Natural killer cell (primary cell): ENCODE results near the gene UBE2I. TPM values are rescaled to one million over a fixed set of nuclear protein-coding genes. Genes with fewer than 3 reads are reported as not detected.

Source experiments
- ATAC-seq, 3 donors: fragments of 150-1000 bp in 2 of 3; fragments of 200-7000 bp in 1 of 3; cut with Tn5 transposase; 1 replicate in 1 of 3; 2 replicates in 2 of 3; pipeline ENCODE4 v1.10.0; 2021; ENCODE audit warnings: mild to moderate bottlenecking in 2 of 3, moderate library complexity in 2 of 3
- DNase-seq, 2 donors: peaks; one replicate each; pipeline versions ENCODE4 v3.0.0 to v3.0.0-alpha.2; 2013 to 2021; ENCODE audit warnings: mixed read lengths in 1 of 2
- H3K27ac ChIP-seq: one replicate; pipeline ENCODE4 v1.5.1; 2013; ENCODE audit warnings: mild to moderate bottlenecking, low read length
- H3K27me3 ChIP-seq: one replicate; pipeline ENCODE4 v1.6.1; 2013; ENCODE audit warnings: low read length; ENCODE audit not compliant: control insufficient read depth, insufficient read depth
- H3K36me3 ChIP-seq: one replicate; pipeline ENCODE4 v1.6.1; 2013; ENCODE audit warnings: low read length; ENCODE audit not compliant: control insufficient read depth, insufficient read depth
- H3K4me1 ChIP-seq: one replicate; pipeline ENCODE4 v1.6.1; 2013; ENCODE audit warnings: low read length; ENCODE audit not compliant: control insufficient read depth, insufficient read depth
- H3K4me3 ChIP-seq: one replicate; pipeline ENCODE4 v1.5.1; 2013; ENCODE audit warnings: low read length
- H3K9me3 ChIP-seq: one replicate; pipeline ENCODE4 v1.6.1; 2013; ENCODE audit warnings: low read length; ENCODE audit not compliant: control insufficient read depth, insufficient read depth
- H3K27ac Mint-ChIP-seq, 2 donors: one replicate each; pipeline ENCODE4 v1.8.0; 2022; ENCODE audit warnings: mild to moderate bottlenecking in 2 of 2, mixed read lengths in 2 of 2, moderate library complexity in 1 of 2
- H3K27me3 Mint-ChIP-seq, 2 donors: one replicate each; pipeline ENCODE4 v1.8.0; 2022; ENCODE audit warnings: low read depth in 2 of 2, mixed read lengths in 2 of 2
- H3K36me3 Mint-ChIP-seq: one replicate; pipeline ENCODE4 v1.8.0; 2022; ENCODE audit warnings: mixed read lengths
- H3K4me1 Mint-ChIP-seq, 2 donors: one replicate each; pipeline ENCODE4 v1.8.0; 2022; ENCODE audit warnings: mixed read lengths in 2 of 2
- H3K4me3 Mint-ChIP-seq: one replicate; pipeline ENCODE4 v1.8.0; 2022; ENCODE audit warnings: mild to moderate bottlenecking, moderate library complexity, mixed read lengths
- H3K9me3 Mint-ChIP-seq, 2 donors: one replicate each; pipeline ENCODE4 v1.8.0; 2022; ENCODE audit warnings: mixed read lengths in 2 of 2
- CTCF ChIP-seq: fragments of 200-600 bp; IDR thresholded peaks from one replicate; pipeline ENCODE4 v1.8.0; 2022; ENCODE audit warnings: antibody characterized with exemption
- WGBS: methylation state at CpG from one replicate; pipeline ENCODE4 v1.1.7; 2013; ENCODE audit warnings: missing lambda C conversion rate; ENCODE audit not compliant: insufficient coverage; 5-methylcytosine and 5-hydroxymethylcytosine counted together
- intact Hi-C: fragments of 100-400 bp; cut with micrococcal nuclease; formaldehyde crosslinking; loops from one replicate; pipeline ENCODE4 v1.14.2; 2022
- total RNA-seq, 4 donors: library from RNA; stranded (reverse); fragments of 120-200 nt in 1 of 4; gene quantifications; one replicate each; pipeline versions ENCODE4 v1.2.3 to v1.2.4, GENCODE V29; 2013 to 2022

The UBE2I gene
- 100 to 1,000 TPM; 367 to 412 (median 383) TPM for total RNA-seq
- total RNA-seq (2013), result 74.2 TPM

DNA sequence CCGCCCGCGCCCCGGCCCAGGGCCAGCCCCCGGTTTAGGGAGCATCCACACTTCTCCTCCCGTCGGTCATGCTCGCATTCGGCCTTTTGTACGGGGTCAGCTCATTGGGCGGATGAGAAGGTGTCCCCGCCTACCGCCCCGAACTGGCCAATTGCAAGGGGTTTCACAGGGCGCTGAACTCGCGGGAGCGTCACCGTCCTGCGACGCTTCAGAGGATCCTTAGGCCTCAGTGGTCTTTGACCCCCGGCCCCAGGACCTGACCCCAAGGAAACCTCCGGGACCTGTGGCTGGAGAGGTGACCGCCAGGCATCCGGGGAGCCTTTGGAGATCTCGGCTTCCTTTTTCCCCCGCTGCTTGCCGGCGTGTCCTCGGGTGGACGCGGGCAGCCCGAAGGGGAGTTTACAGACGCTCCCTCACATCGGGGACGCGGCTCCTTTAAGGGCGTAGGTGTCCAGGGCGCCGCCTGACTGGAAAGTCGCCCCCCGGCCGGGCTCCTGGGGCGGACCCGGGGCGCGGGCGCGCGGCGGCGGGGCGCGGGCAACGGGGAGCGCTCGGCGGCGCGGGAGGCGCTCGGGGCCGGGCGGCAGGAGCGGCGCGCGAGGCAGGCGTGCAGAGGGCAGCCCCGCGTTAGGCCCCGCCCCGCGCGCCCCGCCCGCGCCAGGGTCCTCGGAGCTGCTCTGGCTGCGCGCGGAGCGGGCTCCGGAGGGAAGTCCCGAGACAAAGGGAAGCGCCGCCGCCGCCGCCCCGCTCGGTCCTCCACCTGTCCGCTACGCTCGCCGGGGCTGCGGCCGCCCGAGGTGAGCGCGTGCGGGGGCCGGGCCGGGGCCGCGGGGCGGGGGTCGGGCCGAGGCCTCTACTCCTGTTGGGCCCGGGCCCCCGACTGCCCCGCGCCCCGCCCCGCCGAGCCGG lies at the start of gene UBE2I:
TSS of gene UBE2I (plus strand) at position 660 of the 909 bp plus-strand sequence. CDS start 4,395 bp downstream, outside the sequence.
- Histone ChIP-seq H3K36me3 (peaks cover 13% of the 10 kb centered on the region), H3K4me1 (peaks cover 53% of the 10 kb centered on the region), H3K4me3 (peak within 1 kb of the TSS; percentile 91), H3K27ac (peak within 1 kb of the TSS; percentile 100), H3K27me3 (no peaks in the 10 kb centered on the region), H3K9me3 (no peaks in the 10 kb centered on the region)
- Mint-ChIP-seq H3K4me3 (peak within 1 kb of the TSS; percentile 96), H3K36me3 (no peaks in the 10 kb centered on the region), H3K4me1 (peaks cover 23 to 41% of the 10 kb centered on the region in 2 donors), H3K27ac (peak within 1 kb of the TSS; percentile 96 to 99), H3K9me3 (no peaks in the 10 kb centered on the region), H3K27me3 (no peaks in the 10 kb centered on the region)
- WGBS, result under 1% methylated on average over 117 of the region's 117 CpGs
- TF ChIP-seq CTCF, result no peak
- peak; percentile 70 to 87 (median 77) for ATAC-seq
- peak; percentile 99 to 100 for DNase-seq
- intact Hi-C loops, result loop anchor here (2.0 kb wide), 2 partner anchors 70 to 112 kb away; partner anchors contain the start of gene UQCC4

GRCh38 chr16:1259760-1260068 lies 49.7 kb upstream of the UBE2I start:
- H3K36me3 Mint-ChIP-seq, result no peaks in the 10 kb centered on the region
- WGBS, result 31% methylated on average over 11 of the region's 11 CpGs
- TF ChIP-seq CTCF, result no peak

GRCh38 chr16:1260101-1260680 lies 49.2 kb upstream of the UBE2I start:
- H3K27me3 Mint-ChIP-seq, result peaks cover 8 to 19% of the 10 kb centered on the region in 2 donors
- no peaks in the 10 kb centered on the region for H3K9me3 ChIP-seq
- no peaks in the 10 kb centered on the region for H3K36me3 Mint-ChIP-seq
- no peak overlapping the region for H3K27ac ChIP-seq
- no peaks in the 10 kb centered on the region for H3K9me3 Mint-ChIP-seq
- 74% methylated on average over 36 of the region's 36 CpGs for WGBS
- H3K4me1 Mint-ChIP-seq, result peaks cover 5 to 6% of the 10 kb centered on the region in 2 donors
- H3K27ac Mint-ChIP-seq, result no peak overlapping the region
- ATAC-seq (no peak), DNase-seq (no peak)
- H3K27me3 ChIP-seq, result peaks cover 18% of the 10 kb centered on the region
- intact Hi-C loops, result no loop called here
- H3K4me3 Mint-ChIP-seq, result no peak overlapping the region
- H3K36me3 ChIP-seq, result no peaks in the 10 kb centered on the region
- no peak overlapping the region for H3K4me3 ChIP-seq
- H3K4me1 ChIP-seq, result peaks cover 9% of the 10 kb centered on the region
- TF ChIP-seq CTCF, result no peak

More at GRCh38 chr16:1259760-1260068, 49.7 kb upstream of the UBE2I start:
- ATAC-seq, result no peak
- Mint-ChIP-seq H3K9me3 (no peaks in the 10 kb centered on the region), H3K4me1 (peaks cover 5 to 6% of the 10 kb centered on the region in 2 donors), H3K27me3 (peaks cover 8 to 19% of the 10 kb centered on the region in 2 donors), H3K27ac (no peak overlapping the region), H3K4me3 (no peak overlapping the region)
- no peak for DNase-seq
- Histone ChIP-seq H3K27ac (no peak overlapping the region), H3K4me3 (no peak overlapping the region), H3K36me3 (no peaks in the 10 kb centered on the region), H3K9me3 (no peaks in the 10 kb centered on the region), H3K4me1 (peaks cover 9% of the 10 kb centered on the region), H3K27me3 (peaks cover 18% of the 10 kb centered on the region)
- intact Hi-C loops, result no loop called here
